ENCODE data around the gene BUD13.

GRCh38 chr11:116822575-116822974, 49.8 kb upstream of the BUD13 start:
- TF ChIP-seq CTCF (IDR thresholded peaks at IDR 0.05): no peak
- no peak for TF ChIP-seq POLR2A (IDR thresholded peaks at IDR 0.05)

All from heart left ventricle (tissue), 13 donors.